Breast epithelium (tissue), 4 donors: ENCODE data around the gene USH1G. TPM values are rescaled to one million over a fixed set of nuclear protein-coding genes. Genes with fewer than 3 reads are reported as not detected.
"Not testable (repeated sequence)": the region's sequence is repeated elsewhere in the genome, so short reads cannot be mapped to it uniquely, and the experiment has no call there.

ENCODE experiments used
- DNase-seq, 2 donors: peaks; one replicate each; pipeline ENCODE4 v3.0.0-alpha.2; 2019; ENCODE audit warnings: low spot score in 2 of 2
- H3K27ac ChIP-seq, 2 donors: fragments of 200-600 bp; sonication (generic) in 1 of 2; one replicate each; pipeline ENCODE4 v1.5.1; 2016 to 2019; ENCODE audit warnings: mild to moderate bottlenecking in 1 of 2
- H3K27me3 ChIP-seq, 2 donors: fragments of 200-600 bp; sonication (generic) in 1 of 2; one replicate each; pipeline versions ENCODE4 v1.5.1 to v1.6.0; 2017 to 2019; ENCODE audit warnings: control low read depth in 1 of 2, mild to moderate bottlenecking in 1 of 2
- H3K36me3 ChIP-seq: fragments of 200-600 bp; one replicate; pipeline ENCODE4 v1.5.1; 2019
- H3K4me1 ChIP-seq, 2 donors: fragments of 200-600 bp; sonication (generic); one replicate each; pipeline ENCODE4 v1.5.1; 2016 to 2019; ENCODE audit warnings: control low read depth in 1 of 2
- H3K4me3 ChIP-seq, 3 donors: fragments of 200-600 bp; sonication (generic); 1 replicate in 2 of 3; 2 replicates in 1 of 3; pipeline ENCODE4 v1.5.1; 2016 to 2019; ENCODE audit warnings: mild to moderate bottlenecking in 3 of 3, moderate library complexity in 2 of 3
- H3K9me3 ChIP-seq, 2 donors: fragments of 200-600 bp; sonication (generic) in 1 of 2; one replicate each; pipeline ENCODE4 v1.5.1; 2016 to 2019; ENCODE audit warnings: control low read depth in 1 of 2
- POLR2A ChIP-seq: fragments of 450-650 bp; IDR thresholded peaks from one replicate; pipeline ENCODE4 v1.6.1; 2016; ENCODE audit warnings: antibody characterized with exemption, mild to moderate bottlenecking, moderate library complexity
- POLR2AphosphoS5 ChIP-seq, 3 donors: sonication (generic); formaldehyde crosslinking; IDR thresholded peaks; one replicate each; pipeline ENCODE4 v1.6.1; 2017; ENCODE audit warnings: antibody characterized with exemption in 3 of 3
- intact Hi-C: fragments of 100-400 bp; cut with DNase I; formaldehyde crosslinking; loops from one replicate; pipeline ENCODE4 v1.15.1; 2023; ENCODE audit warnings: low total_unique reads
- total RNA-seq, 3 donors: library from RNA; depleted of rRNA; stranded (reverse); fragments of >200 nt; gene quantifications; one replicate each; pipeline ENCODE4 v1.1.0, GENCODE V29; 2016
- TF ChIP-seq, protein P1 (sequence below), 3 donors: fragments of 450-650 bp; IDR thresholded peaks; one replicate each; pipeline ENCODE4 v1.5.1; 2016 to 2017; ENCODE audit warnings: antibody characterized with exemption in 3 of 3, mild to moderate bottlenecking in 3 of 3, moderate library complexity in 3 of 3

The USH1G gene
- total RNA-seq, 3 donors from 2014 or later, result not detected

DNA sequence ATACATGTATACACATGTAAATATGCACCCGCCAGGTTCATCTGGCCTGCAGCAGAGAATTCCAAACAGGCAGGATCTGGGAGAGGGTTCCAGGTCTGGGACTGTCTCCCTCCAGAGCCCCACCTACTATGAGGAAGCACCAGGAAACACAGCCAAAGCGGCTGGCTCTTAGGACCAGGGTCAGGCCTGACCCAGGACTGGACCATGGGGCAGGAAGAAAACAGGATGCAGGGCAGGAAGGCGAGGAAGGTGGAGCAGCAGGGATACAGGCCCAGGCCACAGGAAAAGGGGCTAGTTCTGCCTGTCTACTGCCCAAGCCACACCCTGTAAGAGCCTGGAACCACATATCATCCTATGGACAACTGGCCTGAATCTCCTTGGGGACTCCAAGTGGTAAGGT is 47.3 kb upstream of the USH1G start:
- peaks cover 0 to 3% of the 10 kb centered on the region in 2 donors for H3K4me1 ChIP-seq
- H3K4me3 ChIP-seq, result peak overlapping the region in 2 of 3 donors; percentile 77 to 84
- H3K27me3 ChIP-seq, result no peaks in the 10 kb centered on the region
- no peaks in the 10 kb centered on the region for H3K36me3 ChIP-seq
- peak overlapping the region in 1 of 2 donors; percentile 94 for H3K27ac ChIP-seq
- no peak for TF ChIP-seq POLR2A
- TF ChIP-seq, protein P1, sequence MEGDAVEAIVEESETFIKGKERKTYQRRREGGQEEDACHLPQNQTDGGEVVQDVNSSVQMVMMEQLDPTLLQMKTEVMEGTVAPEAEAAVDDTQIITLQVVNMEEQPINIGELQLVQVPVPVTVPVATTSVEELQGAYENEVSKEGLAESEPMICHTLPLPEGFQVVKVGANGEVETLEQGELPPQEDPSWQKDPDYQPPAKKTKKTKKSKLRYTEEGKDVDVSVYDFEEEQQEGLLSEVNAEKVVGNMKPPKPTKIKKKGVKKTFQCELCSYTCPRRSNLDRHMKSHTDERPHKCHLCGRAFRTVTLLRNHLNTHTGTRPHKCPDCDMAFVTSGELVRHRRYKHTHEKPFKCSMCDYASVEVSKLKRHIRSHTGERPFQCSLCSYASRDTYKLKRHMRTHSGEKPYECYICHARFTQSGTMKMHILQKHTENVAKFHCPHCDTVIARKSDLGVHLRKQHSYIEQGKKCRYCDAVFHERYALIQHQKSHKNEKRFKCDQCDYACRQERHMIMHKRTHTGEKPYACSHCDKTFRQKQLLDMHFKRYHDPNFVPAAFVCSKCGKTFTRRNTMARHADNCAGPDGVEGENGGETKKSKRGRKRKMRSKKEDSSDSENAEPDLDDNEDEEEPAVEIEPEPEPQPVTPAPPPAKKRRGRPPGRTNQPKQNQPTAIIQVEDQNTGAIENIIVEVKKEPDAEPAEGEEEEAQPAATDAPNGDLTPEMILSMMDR (IDR thresholded peaks at IDR 0.05), result no peak
- no peak for TF ChIP-seq POLR2AphosphoS5 (IDR thresholded peaks at IDR 0.05)
- no peak for DNase-seq
- intact Hi-C loops, result no loop called here
- no peaks in the 10 kb centered on the region for H3K9me3 ChIP-seq

- H3K9me3 ChIP-seq, H3K4me3 ChIP-seq, H3K4me1 ChIP-seq, H3K27me3 ChIP-seq, DNase-seq, H3K36me3 ChIP-seq, intact Hi-C loops: not testable (repeated sequence)
- H3K27ac ChIP-seq, result peak overlapping the region in 1 of 2 donors; percentile 3
These were observed 46.4 kb upstream of the USH1G start for GRCh38 chr17:74969501-74969900.

GRCh38 chr17:74968361-74968780 is 45.3 kb upstream of the USH1G start:
- peak in 1 of 2 donors; percentile 48 for DNase-seq
- intact Hi-C loops, result no loop called here
- Histone ChIP-seq H3K4me1 (peaks cover 0 to 3% of the 10 kb centered on the region in 2 donors), H3K27ac (peak overlapping the region; percentile 60 to 74), H3K36me3 (no peaks in the 10 kb centered on the region), H3K4me3 (no peak overlapping the region), H3K27me3 (no peaks in the 10 kb centered on the region), H3K9me3 (no peaks in the 10 kb centered on the region)
- TF ChIP-seq, protein P1 (IDR thresholded peaks at IDR 0.05), result no peak
- no peak for TF ChIP-seq POLR2AphosphoS5 (IDR thresholded peaks at IDR 0.05)
- TF ChIP-seq POLR2A, result no peak

DNA sequence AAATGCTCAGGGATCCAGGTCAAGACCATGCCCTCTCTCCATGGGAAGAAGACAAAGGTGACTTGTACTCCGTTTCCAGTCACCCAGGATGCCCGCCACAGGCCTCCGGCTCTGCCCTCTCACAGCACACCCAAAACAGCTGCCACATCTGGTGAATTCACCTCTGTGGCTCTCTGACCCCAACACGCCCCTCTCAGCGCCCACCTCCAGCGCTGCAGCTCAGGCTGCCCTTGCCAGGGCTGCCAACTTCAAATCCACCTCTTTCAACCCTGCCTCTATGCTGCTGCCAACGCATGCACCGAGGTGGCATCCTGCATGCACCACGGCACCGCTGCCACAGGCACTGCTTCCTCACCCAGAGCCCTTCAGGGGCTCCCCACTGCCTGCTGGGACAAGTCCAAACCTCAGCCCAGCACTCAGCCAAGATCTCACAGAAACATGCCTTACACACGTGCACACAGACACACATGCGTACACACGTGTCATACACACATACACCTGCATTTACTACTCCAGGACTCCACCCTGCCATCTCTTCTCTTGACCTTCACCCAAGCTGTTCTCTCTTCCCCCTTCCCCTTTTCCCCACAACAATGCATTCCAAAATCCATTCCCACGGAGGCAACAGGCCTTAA is 42.0 kb upstream of the USH1G start:
- no peak for DNase-seq
- TF ChIP-seq POLR2A (no peak), POLR2AphosphoS5 (IDR thresholded peaks at IDR 0.05) (no peak)
- TF ChIP-seq, protein P1 (IDR thresholded peaks at IDR 0.05), result no peak
- no peaks in the 10 kb centered on the region for H3K27me3 ChIP-seq
- intact Hi-C loops, result no loop called here
- no peak overlapping the region for H3K27ac ChIP-seq
- no peaks in the 10 kb centered on the region for H3K36me3 ChIP-seq
- no peak overlapping the region for H3K4me3 ChIP-seq
- H3K4me1 ChIP-seq, result peaks cover 0 to 3% of the 10 kb centered on the region in 2 donors
- H3K9me3 ChIP-seq, result no peaks in the 10 kb centered on the region

DNA sequence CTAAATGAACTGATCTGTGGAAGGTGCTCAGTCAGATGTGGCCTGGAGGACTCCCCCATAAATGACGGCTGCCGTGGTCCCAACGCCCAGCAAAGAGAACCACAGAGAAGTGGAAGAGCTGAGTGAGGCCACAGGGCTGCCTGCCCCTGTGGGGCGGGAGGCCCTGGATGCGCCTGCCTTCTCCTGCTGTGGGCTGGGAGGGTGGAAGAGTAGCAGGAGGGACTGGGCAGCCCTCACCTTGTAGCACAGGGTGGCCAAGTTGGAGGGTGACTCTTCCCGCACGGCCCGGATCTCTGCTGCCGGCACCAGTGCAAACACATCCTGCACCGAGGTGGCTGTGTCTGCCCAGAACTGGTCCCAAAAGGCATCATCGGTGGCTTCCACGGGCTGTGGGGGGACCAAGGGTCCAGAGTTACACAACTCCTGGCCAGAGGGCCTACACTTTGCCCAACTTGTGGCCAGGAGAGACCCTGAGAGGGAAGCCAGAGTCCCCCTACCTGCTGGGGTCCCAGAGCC is 41.2 kb upstream of the USH1G start:
- Histone ChIP-seq H3K27ac (no peak overlapping the region), H3K4me3 (no peak overlapping the region), H3K9me3 (no peaks in the 10 kb centered on the region), H3K36me3 (no peaks in the 10 kb centered on the region), H3K27me3 (no peaks in the 10 kb centered on the region), H3K4me1 (peaks cover 0 to 3% of the 10 kb centered on the region in 2 donors)
- intact Hi-C loops, result no loop called here
- DNase-seq, result no peak
- TF ChIP-seq POLR2AphosphoS5 (IDR thresholded peaks at IDR 0.05), result no peak
- no peak for TF ChIP-seq POLR2A
- TF ChIP-seq, protein P1 (IDR thresholded peaks at IDR 0.05), result no peak
